ENCODE measurements around the gene DNASE1L3. TPM values are rescaled to one million over a fixed set of nuclear protein-coding genes. Genes with fewer than 3 reads are reported as not detected.

Gene DNASE1L3
- total and polyA plus RNA-seq, 10 donors, result 52.1 to 245 (median 130) TPM

GRCh38 chr3:58206406-58207011, 4.3 kb downstream of the DNASE1L3 start:
- Histone ChIP-seq H3K27me3 (replicated peaks in 1 of 7) (no peaks in the 10 kb centered on the region), H3K9me3 (peaks cover 0 to 5% (median 0%) of the 10 kb centered on the region in 8 donors), H3K27ac (peak overlapping the region in 4 of 8 donors; percentile 20 to 54 (median 29)), H3K4me3 (peak overlapping the region in 1 of 8 donors; percentile 6), H3K36me3 (peaks cover 0 to 20% (median 0%) of the 10 kb centered on the region in 6 donors), H3K4me1 (peaks cover 4 to 60% (median 29%) of the 10 kb centered on the region in 6 donors)
- TF ChIP-seq CTCF (IDR thresholded peaks at IDR 0.05 in 8 of 11, conservative IDR thresholded peaks at IDR 0.05 in 3 of 11) (no peak), POLR2AphosphoS5 (IDR thresholded peaks at IDR 0.05) (no peak), POLR2A (IDR thresholded peaks at IDR 0.05) (no peak)
- intact Hi-C loops (cut with DNase I; ENCODE audit: low total_unique reads), result no loop called here
- WGBS, 5 donors, result 83 to 93% (median 92%) methylated on average over 5 of the region's 5 CpGs
- DNase-seq, result no peak

- intact Hi-C loops (cut with DNase I; ENCODE audit: low total_unique reads), result no loop called here
- no peak for DNase-seq
- H3K27ac ChIP-seq, result peak overlapping the region in 4 of 8 donors; percentile 20 to 54 (median 29)
- H3K4me1 ChIP-seq, result peaks cover 9 to 60% (median 30%) of the 10 kb centered on the region in 6 donors
- TF ChIP-seq POLR2AphosphoS5 (IDR thresholded peaks at IDR 0.05) (no peak), POLR2A (IDR thresholded peaks at IDR 0.05) (no peak), CTCF (IDR thresholded peaks at IDR 0.05 in 8 of 11, conservative IDR thresholded peaks at IDR 0.05 in 3 of 11) (no peak)
- no peaks in the 10 kb centered on the region for H3K27me3 ChIP-seq (replicated peaks in 1 of 7)
- H3K36me3 ChIP-seq, result peaks cover 0 to 20% (median 0%) of the 10 kb centered on the region in 6 donors
- H3K4me3 ChIP-seq, result no peak overlapping the region
- 89 to 94% (median 91%) methylated on average over 4 of the region's 4 CpGs for WGBS, 5 donors
- H3K9me3 ChIP-seq, result peaks cover 0 to 6% (median 0%) of the 10 kb centered on the region in 8 donors
Observed at GRCh38 chr3:58205981-58206380, 4.8 kb downstream of the DNASE1L3 start.

GRCh38 chr3:58204720-58205119, 6.1 kb downstream of the DNASE1L3 start:
- 61 to 86% (median 79%) methylated on average over 4 of the region's 4 CpGs for WGBS, 5 donors
- peaks cover 0 to 6% (median 0%) of the 10 kb centered on the region in 8 donors for H3K9me3 ChIP-seq
- TF ChIP-seq POLR2A (IDR thresholded peaks at IDR 0.05) (no peak), POLR2AphosphoS5 (IDR thresholded peaks at IDR 0.05) (no peak), CTCF (IDR thresholded peaks at IDR 0.05 in 8 of 11, conservative IDR thresholded peaks at IDR 0.05 in 3 of 11) (no peak)
- H3K27ac ChIP-seq, result peak overlapping the region in 4 of 8 donors; percentile 7 to 54 (median 20)
- no peaks in the 10 kb centered on the region for H3K27me3 ChIP-seq (replicated peaks in 1 of 7)
- peaks cover 10 to 60% (median 37%) of the 10 kb centered on the region in 6 donors for H3K4me1 ChIP-seq
- H3K4me3 ChIP-seq, result no peak overlapping the region
- intact Hi-C loops (cut with DNase I; ENCODE audit: low total_unique reads), result no loop called here
- H3K36me3 ChIP-seq, result peaks cover 0 to 20% (median 0%) of the 10 kb centered on the region in 6 donors
- no peak for DNase-seq

- peaks cover 22 to 70% (median 47%) of the 10 kb centered on the region in 6 donors for H3K4me1 ChIP-seq
- WGBS, 5 donors, result 80 to 95% (median 91%) methylated on average over 4 of the region's 4 CpGs
- H3K27ac ChIP-seq, result peak overlapping the region in 5 of 8 donors; percentile 9 to 81 (median 53)
- TF ChIP-seq POLR2A (IDR thresholded peaks at IDR 0.05) (no peak), CTCF (IDR thresholded peaks at IDR 0.05 in 8 of 11, conservative IDR thresholded peaks at IDR 0.05 in 3 of 11) (no peak), POLR2AphosphoS5 (IDR thresholded peaks at IDR 0.05) (no peak)
- H3K9me3 ChIP-seq, result peaks cover 0 to 6% (median 0%) of the 10 kb centered on the region in 8 donors
- no peak overlapping the region for H3K4me3 ChIP-seq
- H3K36me3 ChIP-seq, result peaks cover 0 to 20% (median 0%) of the 10 kb centered on the region in 6 donors
- intact Hi-C loops (cut with DNase I; ENCODE audit: low total_unique reads), result no loop called here
- DNase-seq, result no peak
- no peaks in the 10 kb centered on the region for H3K27me3 ChIP-seq (replicated peaks in 1 of 7)
Observed at GRCh38 chr3:58203541-58203940, 7.2 kb downstream of the DNASE1L3 start.

Measured in spleen (tissue), 11 donors.